D721Med (cell line): ENCODE measurements around the gene MATK.

Experiments used
- DNase-seq: peaks from one replicate; pipeline ENCODE4 v3.0.0; 2011; ENCODE audit warnings: low spot score; ENCODE audit not compliant: insufficient read length
- FAIRE-seq: peaks from 2 replicates; lab custom pipeline; 2011; peaks lifted over from hg19 to GRCh38; lab: Jason Lieb, UNC
- TF ChIP-seq, protein P1 (sequence below): IDR thresholded peaks from 2 replicates; pipeline ENCODE4 v1.5.1; 2012; ENCODE audit warnings: mild to moderate bottlenecking, control low read depth; ENCODE audit not compliant: insufficient read depth; ENCODE audit errors: missing control alignments

MATK gene

GRCh38 chr19:3798137-3798536, 12.0 kb upstream of the MATK start:
- no peak for FAIRE-seq
- TF ChIP-seq, protein P1, sequence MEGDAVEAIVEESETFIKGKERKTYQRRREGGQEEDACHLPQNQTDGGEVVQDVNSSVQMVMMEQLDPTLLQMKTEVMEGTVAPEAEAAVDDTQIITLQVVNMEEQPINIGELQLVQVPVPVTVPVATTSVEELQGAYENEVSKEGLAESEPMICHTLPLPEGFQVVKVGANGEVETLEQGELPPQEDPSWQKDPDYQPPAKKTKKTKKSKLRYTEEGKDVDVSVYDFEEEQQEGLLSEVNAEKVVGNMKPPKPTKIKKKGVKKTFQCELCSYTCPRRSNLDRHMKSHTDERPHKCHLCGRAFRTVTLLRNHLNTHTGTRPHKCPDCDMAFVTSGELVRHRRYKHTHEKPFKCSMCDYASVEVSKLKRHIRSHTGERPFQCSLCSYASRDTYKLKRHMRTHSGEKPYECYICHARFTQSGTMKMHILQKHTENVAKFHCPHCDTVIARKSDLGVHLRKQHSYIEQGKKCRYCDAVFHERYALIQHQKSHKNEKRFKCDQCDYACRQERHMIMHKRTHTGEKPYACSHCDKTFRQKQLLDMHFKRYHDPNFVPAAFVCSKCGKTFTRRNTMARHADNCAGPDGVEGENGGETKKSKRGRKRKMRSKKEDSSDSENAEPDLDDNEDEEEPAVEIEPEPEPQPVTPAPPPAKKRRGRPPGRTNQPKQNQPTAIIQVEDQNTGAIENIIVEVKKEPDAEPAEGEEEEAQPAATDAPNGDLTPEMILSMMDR = no peak
- DNase-seq = no peak

GRCh38 chr19:3796358-3796757, 10.2 kb upstream of the MATK start:
- DNase-seq (no peak), FAIRE-seq (no peak)
- TF ChIP-seq, protein P1 = no peak

- DNase-seq (no peak), FAIRE-seq (no peak)
- TF ChIP-seq, protein P1 = no peak
These were observed 7.6 kb upstream of the MATK start for GRCh38 chr19:3793799-3794198.

DNA sequence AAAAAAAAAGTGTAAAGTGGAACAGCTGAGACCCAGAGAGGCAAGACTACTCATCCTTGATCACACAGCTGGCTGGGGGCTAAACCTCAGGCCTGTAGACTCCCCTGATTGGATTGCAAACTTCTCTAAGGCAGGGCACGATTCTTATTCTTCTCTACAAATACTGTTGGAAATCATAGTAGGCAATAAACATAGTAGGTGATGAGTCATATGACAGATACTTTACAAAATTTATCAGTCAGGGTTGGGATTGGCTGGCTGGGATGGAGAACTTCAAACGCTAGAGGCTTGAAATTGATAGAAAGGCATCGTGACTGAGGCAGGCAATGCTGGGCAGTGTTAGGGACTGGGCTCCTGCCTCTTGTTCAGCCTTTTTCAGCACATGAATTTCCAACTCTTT, 5.9 kb upstream of the MATK start:
- DNase-seq (no peak), FAIRE-seq (no peak)
- TF ChIP-seq, protein P1 = no peak

DNA sequence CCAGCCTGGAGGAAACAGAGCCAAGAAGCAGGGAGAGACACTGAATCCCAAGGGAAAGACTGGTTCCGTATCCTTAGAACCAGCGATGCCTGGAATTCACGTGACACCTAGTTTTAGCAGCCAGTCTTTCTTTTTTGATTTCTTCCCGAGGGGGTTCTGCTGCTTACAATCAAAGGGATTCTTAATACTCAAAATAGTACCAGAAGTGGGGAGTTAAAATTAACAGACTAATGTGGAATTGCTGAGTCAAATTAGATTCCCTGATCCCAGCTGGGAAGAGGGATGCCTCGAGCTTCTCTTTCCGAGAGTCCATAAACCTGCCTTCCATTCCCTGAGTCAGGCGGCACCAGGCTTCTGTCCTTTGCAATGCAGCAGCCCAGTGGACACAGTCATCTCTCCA, 4.8 kb upstream of the MATK start:
- FAIRE-seq = no peak
- no peak for DNase-seq
- TF ChIP-seq, protein P1 = no peak

DNA sequence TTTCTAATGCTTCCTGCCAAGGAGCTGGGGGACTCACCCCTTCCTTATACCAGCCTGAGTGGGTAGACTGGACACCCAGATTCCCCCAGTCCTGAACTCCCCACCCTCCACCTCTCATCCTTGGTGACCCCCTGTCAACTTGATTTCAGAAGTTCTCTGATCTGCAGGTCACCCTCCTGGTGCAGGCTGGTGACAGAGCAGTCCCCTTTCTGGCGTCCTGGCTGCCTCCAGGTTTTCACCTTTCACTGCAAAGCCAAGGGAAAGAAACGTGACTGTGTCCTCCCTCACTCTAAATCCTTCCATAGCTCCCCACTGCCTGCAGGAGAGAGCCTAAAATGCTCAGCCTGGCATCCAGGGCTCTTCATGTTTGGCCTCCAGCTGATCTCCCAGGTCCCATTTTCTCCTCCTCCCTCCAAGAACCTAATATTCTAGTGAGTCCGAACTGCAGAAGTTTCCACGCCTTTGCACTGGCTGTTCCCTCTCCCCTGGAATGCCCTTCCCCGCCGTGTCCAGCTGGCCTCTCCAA, 4.1 kb upstream of the MATK start:
- FAIRE-seq (no peak), DNase-seq (no peak)
- TF ChIP-seq, protein P1 = no peak

DNA sequence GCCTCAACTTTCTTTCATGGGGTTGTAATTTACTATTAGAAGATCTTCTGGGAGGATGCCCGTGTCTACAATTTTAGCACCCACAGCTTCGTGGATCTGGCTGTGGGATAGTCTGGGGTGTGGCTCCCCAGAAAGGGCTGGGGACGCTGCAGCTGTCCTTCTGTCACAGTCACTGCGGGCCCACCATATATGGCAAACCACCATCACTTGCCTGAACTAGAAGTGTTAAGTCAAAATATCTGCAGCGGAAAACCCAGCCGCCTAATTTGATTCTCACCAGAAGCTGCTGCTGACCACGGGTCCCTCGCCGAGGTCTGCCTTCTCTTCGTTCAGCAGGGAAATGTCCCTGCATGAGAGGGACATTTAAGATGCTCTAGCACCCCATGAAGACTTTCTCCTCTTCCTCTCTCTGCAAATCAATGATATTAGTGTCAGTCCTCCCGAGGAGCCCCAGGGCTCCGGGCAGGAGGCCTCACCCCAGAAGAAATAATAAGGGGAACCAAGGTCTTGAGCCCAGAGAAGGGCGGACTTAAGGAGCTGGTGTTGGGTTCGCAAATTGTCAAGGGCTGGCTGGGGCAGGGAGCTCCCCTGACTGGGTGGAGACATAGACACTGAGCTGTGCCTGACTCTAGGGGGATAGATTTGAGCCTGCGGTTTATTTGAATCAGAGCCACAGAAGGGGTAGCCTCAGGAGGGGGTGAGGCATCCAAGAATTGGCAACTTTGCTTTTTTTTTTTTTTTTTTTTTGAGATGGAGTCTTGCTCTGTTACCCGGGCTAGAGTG, 3.0 kb upstream of the MATK start:
- no peak for FAIRE-seq

More for the DNA sequence above, 3.0 kb upstream of the MATK start:
- TF ChIP-seq, protein P1 = no peak
- DNase-seq = no peak
